Endothelial cell of umbilical vein (primary cell): ENCODE results near the gene STAG1. TPM values are rescaled to one million over a fixed set of nuclear protein-coding genes. Genes with fewer than 3 reads are reported as not detected.
A peak's percentile ranks its signal among the peaks of the same experiment; 100 is the strongest.

Experiments used
- BruUV-seq: library from RNA; stranded (reverse); fragments of 400-500 nt; replicated peaks from 2 replicates; lab custom pipeline; 2021; lab: Mats Ljungman, UMichigan
- CTCF ChIA-PET: fragments of 300-600, 350-600 bp; sonication (Branson Sonifier 250); formaldehyde crosslinking; loops from one replicate; lab custom pipeline; 2021; ENCODE audit warnings: antibody characterized with exemption, inconsistent platforms; lab: Charles Lee
- POLR2A ChIA-PET: fragments of 300-600, 350-600 bp; sonication (Branson Sonifier 250); formaldehyde crosslinking; loops from one replicate; lab custom pipeline; 2021; ENCODE audit warnings: antibody characterized with exemption, inconsistent platforms; lab: Charles Lee
- DNase-seq: peaks from one replicate; pipeline ENCODE4 v3.0.0-alpha.2; 2011; ENCODE audit warnings: low read depth, low spot score
- FAIRE-seq: peaks from 2 replicates; lab custom pipeline; 2011; peaks lifted over from hg19 to GRCh38; lab: Jason Lieb, UNC
- H2AFZ ChIP-seq: 2 replicates; pipeline ENCODE4 v1.6.0; 2012; ENCODE audit warnings: low read depth, low read length, control low read depth, inconsistent platforms
- H3K27ac ChIP-seq: 2 replicates; pipeline ENCODE4 v1.5.1; 2011; ENCODE audit warnings: low read depth, mild to moderate bottlenecking, control low read depth, low read length, moderate library complexity; ENCODE audit not compliant: insufficient read depth
- H3K27me3 ChIP-seq, 2 experiments: 2 replicates each; pipeline versions ENCODE4 v1.6.0 to v1.6.1; 2011; ENCODE audit warnings: low read length in 2 of 2, mixed read lengths in 1 of 2; ENCODE audit not compliant: control insufficient read depth in 2 of 2, insufficient read depth in 2 of 2
- H3K36me3 ChIP-seq, 2 experiments: 2 replicates in 1 of 2; 3 replicates in 1 of 2; pipeline ENCODE4 v1.5.1; 2011; ENCODE audit warnings: low read length in 2 of 2, mild to moderate bottlenecking in 1 of 2, moderate library complexity in 1 of 2; ENCODE audit not compliant: control insufficient read depth in 2 of 2, insufficient read depth in 2 of 2; ENCODE audit errors: extremely low read depth in 1 of 2
- H3K4me1 ChIP-seq: 3 replicates; pipeline ENCODE4 v1.5.1; 2011; ENCODE audit warnings: mild to moderate bottlenecking, low read length; ENCODE audit not compliant: control insufficient read depth, insufficient read depth; ENCODE audit errors: extremely low read depth
- H3K4me2 ChIP-seq: 2 replicates; pipeline ENCODE4 v1.6.1; 2011; ENCODE audit warnings: low read length, control low read depth, mixed read lengths; ENCODE audit not compliant: insufficient read depth
- H3K4me3 ChIP-seq, 3 experiments: fragments of 200-600 bp in 1 of 3; sonication (generic), shearing (Covaris generic) in 1 of 3; replicated peaks in 1 of 3; 2 replicates each; pipeline ENCODE4 v1.5.1; 2011 to 2016; ENCODE audit warnings: control low read depth in 3 of 3, low read length in 3 of 3, mild to moderate bottlenecking in 2 of 3, inconsistent platforms in 1 of 3, low read depth in 1 of 3, moderate library complexity in 1 of 3; ENCODE audit not compliant: insufficient read depth in 1 of 3
- H3K79me2 ChIP-seq: 2 replicates; pipeline ENCODE4 v1.6.0; 2012; ENCODE audit warnings: low read length, inconsistent platforms; ENCODE audit not compliant: control insufficient read depth, insufficient read depth
- H3K9ac ChIP-seq: replicated peaks from 2 replicates; pipeline ENCODE3; 2011; ENCODE audit warnings: low read length, control low read depth; ENCODE audit not compliant: insufficient read depth; ENCODE audit errors: extremely low read depth
- H3K9me1 ChIP-seq: replicated peaks from 3 replicates; pipeline ENCODE4 v1.6.0; 2011; ENCODE audit warnings: mild to moderate bottlenecking, low read length; ENCODE audit not compliant: control insufficient read depth, insufficient read depth; ENCODE audit errors: extremely low read depth
- H3K9me3 ChIP-seq: replicated peaks from 2 replicates; pipeline ENCODE4 v1.5.1; 2012; ENCODE audit warnings: low read length, inconsistent platforms; ENCODE audit not compliant: control insufficient read depth, insufficient read depth
- H4K20me1 ChIP-seq: replicated peaks from 2 replicates; pipeline ENCODE3; 2011; ENCODE audit warnings: mild to moderate bottlenecking, low read length; ENCODE audit not compliant: control insufficient read depth, insufficient read depth; ENCODE audit errors: extremely low read depth
- CTCF ChIP-seq, 2 donors: IDR thresholded peaks; 1 replicate in 1 of 2; 2 replicates in 1 of 2; pipeline ENCODE4 v1.5.1; 2011; ENCODE audit warnings: low read length in 2 of 2, mild to moderate bottlenecking in 2 of 2, moderate library complexity in 2 of 2, control low read depth in 1 of 2, inconsistent platforms in 1 of 2, low read depth in 1 of 2; ENCODE audit not compliant: insufficient read depth in 1 of 2; ENCODE audit errors: extremely low read depth in 1 of 2
- EZH2 ChIP-seq: IDR thresholded peaks from 2 replicates; pipeline ENCODE4 v1.6.1; 2012; ENCODE audit warnings: borderline replicate concordance, low read depth, mild to moderate bottlenecking, moderate library complexity, low read length, inconsistent platforms; ENCODE audit not compliant: severe bottlenecking
- FOS ChIP-seq: IDR thresholded peaks from 2 replicates; pipeline ENCODE4 v1.6.1; 2011; ENCODE audit warnings: mild to moderate bottlenecking, low read length, moderate library complexity, borderline replicate concordance; ENCODE audit not compliant: insufficient read depth
- GATA2 ChIP-seq: IDR thresholded peaks from 2 replicates; pipeline ENCODE4 v1.7.0; 2011; ENCODE audit warnings: low read depth, mild to moderate bottlenecking, moderate library complexity, mixed read lengths, low read length; ENCODE audit not compliant: insufficient read length, insufficient read depth
- JUN ChIP-seq: IDR thresholded peaks from 2 replicates; pipeline ENCODE4 v1.6.1; 2011; ENCODE audit warnings: borderline replicate concordance, low read depth; ENCODE audit not compliant: insufficient read length, insufficient read depth
- MAX ChIP-seq: IDR thresholded peaks from 2 replicates; pipeline ENCODE4 v1.6.1; 2011; ENCODE audit not compliant: insufficient read depth, insufficient read length
- MYC ChIP-seq: IDR thresholded peaks from one replicate; pipeline ENCODE4 v1.6.1; 2011; ENCODE audit warnings: mild to moderate bottlenecking, low read depth, low read length
- POLR2A ChIP-seq: IDR thresholded peaks from 2 replicates; pipeline ENCODE4 v1.6.1; 2012; ENCODE audit warnings: low read depth, mild to moderate bottlenecking, control low read depth, low read length
- POLR2AphosphoS5 ChIP-seq: IDR thresholded peaks from 2 replicates; pipeline ENCODE4 v1.6.1; 2012; ENCODE audit warnings: low read depth, mild to moderate bottlenecking, control low read depth, low read length, moderate library complexity; ENCODE audit not compliant: insufficient read depth
- dilution Hi-C: fragments of 300-500 bp; cut with MboI; formaldehyde crosslinking; loops from one replicate; pipeline ENCODE4 v1.15.0; 2019; ENCODE audit warnings: low sequenced_read_pairs; ENCODE audit not compliant: extremely low pct_ligation_motif_present
- intact Hi-C: fragments of 100-400 bp; cut with micrococcal nuclease; formaldehyde crosslinking; loops from one replicate; pipeline ENCODE4 v1.10.0; 2022
- polyA plus RNA-seq, 4 experiments: library from polyadenylated mRNA; depleted of rRNA in 3 of 4; stranded (reverse) in 3 of 4; unstranded in 1 of 4; fragments of >200 nt; gene quantifications; 2 replicates each; pipeline versions ENCODE4 v1.2.1 to v1.2.3, GENCODE V29; 2011 to 2012; ENCODE audit warnings: missing spikeins in 1 of 4
- total RNA-seq: library from RNA; stranded (reverse); gene quantifications from 2 replicates; pipeline ENCODE4 v1.2.3, GENCODE V29; 2021

Gene STAG1
- total and polyA plus RNA-seq, 2 donors (not counting 3 experiments of a cell fraction or from before 2014, with no cell fraction given) = 7.4 to 42.1 TPM

GRCh38 chr3:136708333-136708985 lies 43.7 kb downstream of the STAG1 start:
- Histone ChIP-seq H3K36me3 (no peaks in the 10 kb centered on the region), H3K4me3 (no peak overlapping the region), H3K4me2 (no peak overlapping the region), H2AFZ (no peak overlapping the region), H3K9me3 (no peaks in the 10 kb centered on the region), H3K79me2 (peaks cover 88% of the 10 kb centered on the region), H4K20me1 (peaks cover 2% of the 10 kb centered on the region), H3K27ac (no peak overlapping the region), H3K4me1 (no peaks in the 10 kb centered on the region), H3K9ac (no peak overlapping the region), H3K9me1 (peaks cover 4% of the 10 kb centered on the region), H3K27me3 (no peaks in the 10 kb centered on the region)
- no peak for DNase-seq
- TF ChIP-seq POLR2AphosphoS5 (no peak), GATA2 (no peak), POLR2A (no peak), MYC (no peak), MAX (no peak), EZH2 (no peak), JUN (no peak), FOS (no peak), CTCF (IDR thresholded peaks at IDR 0.05; ENCODE audit: extremely low read depth in 1 of 2, insufficient read depth in 1 of 2, low read depth in 1 of 2, low read length in 2 of 2) (no peak)
- intact Hi-C loops (no loop called here), dilution Hi-C loops (no loop called here)
- ChIA-PET CTCF (no interaction called here), POLR2A (no interaction called here)
- BruUV-seq = no TSS peak
- peak; percentile 60 for FAIRE-seq
